T-cell (primary cell): Measurements from ENCODE around the gene SIPA1L2. TPM values are rescaled to one million over a fixed set of nuclear protein-coding genes. Genes with fewer than 3 reads are reported as not detected.

Experiments
- ATAC-seq, 4 experiments: fragments of 200-7000 bp in 3 of 4; fragments of 150-1000 bp in 1 of 4; cut with Tn5 transposase; replicated peaks in 1 of 4; 1 replicate in 3 of 4; 2 replicates in 1 of 4; pipeline ENCODE4 v1.10.0; 2021; ENCODE audit warnings: moderate library complexity in 3 of 4, mild to moderate bottlenecking in 2 of 4, moderate number of reproducible peaks in 1 of 4
- CTCF ChIA-PET, 2 donors: fragments of 300-600 bp; sonication (Branson Sonifier 250); formaldehyde crosslinking; loops; one replicate each; lab custom pipeline; 2022; ENCODE audit warnings: antibody characterized with exemption in 2 of 2; lab: Charles Lee
- POLR2A ChIA-PET, 2 donors: fragments of 300-600 bp; sonication (Branson Sonifier 250); formaldehyde crosslinking; loops; one replicate each; lab custom pipeline; 2022; ENCODE audit warnings: antibody characterized with exemption in 2 of 2; lab: Charles Lee
- DNase-seq, 35 experiments: peaks; one replicate each; pipeline versions ENCODE4 v3.0.0 to v3.0.0-alpha.2; 2013 to 2023
- H3K27ac ChIP-seq: one replicate; pipeline ENCODE4 v1.5.1; 2013; ENCODE audit warnings: low read length
- H3K27me3 ChIP-seq, 2 experiments: replicated peaks in 1 of 2; 1 replicate in 1 of 2; 2 replicates in 1 of 2; pipeline versions ENCODE4 v1.6.1 to v1.7.0; 2013; ENCODE audit warnings: low read length in 1 of 2, mixed read lengths in 1 of 2; ENCODE audit not compliant: control insufficient read depth in 2 of 2, insufficient read depth in 2 of 2; ENCODE audit errors: extremely low read depth in 1 of 2
- H3K36me3 ChIP-seq, 2 donors: 1 replicate in 1 of 2; 2 replicates in 1 of 2; pipeline versions ENCODE4 v1.6.1 to v1.7.0; 2013; ENCODE audit warnings: low read length in 1 of 2; ENCODE audit not compliant: control insufficient read depth in 2 of 2, insufficient read depth in 1 of 2; ENCODE audit errors: extremely low read depth in 1 of 2
- H3K4me1 ChIP-seq, 2 experiments: 1 replicate in 1 of 2; 2 replicates in 1 of 2; pipeline versions ENCODE4 v1.6.1 to v1.7.0; 2013; ENCODE audit warnings: low read length in 2 of 2, mixed read lengths in 1 of 2; ENCODE audit not compliant: insufficient read depth in 2 of 2, control insufficient read depth in 1 of 2; ENCODE audit errors: extremely low read depth in 1 of 2
- H3K4me3 ChIP-seq, 2 donors: 1 replicate in 1 of 2; 2 replicates in 1 of 2; pipeline versions ENCODE4 v1.5.1 to v1.7.0; 2013; ENCODE audit warnings: mild to moderate bottlenecking in 2 of 2, low read length in 1 of 2, moderate library complexity in 1 of 2; ENCODE audit not compliant: control insufficient read depth in 1 of 2; ENCODE audit errors: extremely low read depth in 1 of 2
- H3K9me3 ChIP-seq: 2 replicates; pipeline ENCODE4 v1.7.0; 2013
- H3K27ac Mint-ChIP-seq, 2 donors: one replicate each; pipeline ENCODE4 v1.8.0; 2020 to 2021; ENCODE audit warnings: mild to moderate bottlenecking in 2 of 2, mixed read lengths in 2 of 2
- H3K27me3 Mint-ChIP-seq, 2 donors: one replicate each; pipeline ENCODE4 v1.8.0; 2021 to 2022; ENCODE audit warnings: mixed read lengths in 2 of 2
- H3K36me3 Mint-ChIP-seq: one replicate; pipeline ENCODE4 v1.8.0; 2021; ENCODE audit warnings: mixed read lengths
- H3K4me1 Mint-ChIP-seq, 3 donors: one replicate each; pipeline ENCODE4 v1.8.0; 2020 to 2022; ENCODE audit warnings: mixed read lengths in 3 of 3, mild to moderate bottlenecking in 1 of 3
- H3K4me3 Mint-ChIP-seq, 3 donors: one replicate each; pipeline ENCODE4 v1.8.0; 2020 to 2022; ENCODE audit warnings: mild to moderate bottlenecking in 3 of 3, mixed read lengths in 3 of 3, moderate library complexity in 3 of 3
- H3K9me3 Mint-ChIP-seq, 3 donors: one replicate each; pipeline ENCODE4 v1.8.0; 2020 to 2022; ENCODE audit warnings: mixed read lengths in 3 of 3
- WGBS: methylation state at CpG from one replicate; pipeline ENCODE4 v1.1.5; 2013; ENCODE audit warnings: missing lambda C conversion rate; ENCODE audit not compliant: insufficient coverage; 5-methylcytosine and 5-hydroxymethylcytosine counted together
- total RNA-seq, 35 experiments: library from RNA in 6 of 35; stranded (reverse) in 6 of 35; fragments of 120-200 nt in 1 of 35; gene quantifications; one replicate each; pipeline versions ENCODE4 v1.2.1 to v1.2.4 and lab custom pipeline; 2013 to 2026

Gene SIPA1L2
- total RNA-seq, 5 donors from 2014 or later (not counting 1 experiment from before 2014, with no cell fraction given) = 0.70 to 3.3 (median 1.2) TPM

- Histone ChIP-seq H3K27ac (no peak overlapping the region), H3K36me3 (no peaks in the 10 kb centered on the region), H3K9me3 (no peaks in the 10 kb centered on the region), H3K27me3 (no peaks in the 10 kb centered on the region), H3K4me1 (peaks cover 3 to 21% of the 10 kb centered on the region in 2 experiments), H3K4me3 (no peak overlapping the region)
- no peak for ATAC-seq
- no peaks in the 10 kb centered on the region for H3K9me3 Mint-ChIP-seq
- H3K27ac Mint-ChIP-seq = no peak overlapping the region
- H3K4me1 Mint-ChIP-seq = peaks cover 6 to 35% (median 22%) of the 10 kb centered on the region in 3 donors
- DNase-seq = no peak
- ChIA-PET CTCF (interaction anchor here in 1 of 2 donors (0.6 to 1.8 kb wide), 3 partner anchors 20 to 813 kb away, joined by 3 to 6 read pairs (median 3); no protein-coding TSS in a partner anchor), POLR2A (no interaction called here)
- WGBS = 83% methylated on average over 1 of the region's 4 CpGs
- no peaks in the 10 kb centered on the region for H3K27me3 Mint-ChIP-seq
- no peak overlapping the region for H3K4me3 Mint-ChIP-seq
- no peaks in the 10 kb centered on the region for H3K36me3 Mint-ChIP-seq
Measured at GRCh38 chr1:232598837-232599177, 31.1 kb downstream of the SIPA1L2 start.

- Mint-ChIP-seq H3K4me1 (peaks cover 6 to 35% (median 22%) of the 10 kb centered on the region in 3 donors), H3K9me3 (no peaks in the 10 kb centered on the region), H3K36me3 (no peaks in the 10 kb centered on the region), H3K27me3 (no peaks in the 10 kb centered on the region), H3K4me3 (no peak overlapping the region), H3K27ac (peak overlapping the region in 1 of 2 donors; percentile 53)
- CTCF ChIA-PET = interaction anchor here (0.5 to 1.8 kb wide), 2 partner anchors 29 to 590 kb away, joined by 3 to 6 read pairs; no protein-coding TSS in a partner anchor
- no peak for DNase-seq
- no peak overlapping the region for H3K4me3 ChIP-seq
- H3K9me3 ChIP-seq = no peaks in the 10 kb centered on the region
- H3K36me3 ChIP-seq = no peaks in the 10 kb centered on the region
- no peak for ATAC-seq
- H3K27me3 ChIP-seq = no peaks in the 10 kb centered on the region
- POLR2A ChIA-PET = no interaction called here
- H3K4me1 ChIP-seq = peaks cover 3 to 21% of the 10 kb centered on the region in 2 experiments
- 73% methylated on average over 2 of the region's 3 CpGs for WGBS
- peak overlapping the region; percentile 20 for H3K27ac ChIP-seq
Measured at GRCh38 chr1:232598133-232598532, 31.8 kb downstream of the SIPA1L2 start.

- no peaks in the 10 kb centered on the region for H3K36me3 ChIP-seq
- ChIA-PET POLR2A (no interaction called here), CTCF (interaction anchor here (0.5 to 1.8 kb wide), 3 partner anchors 18 to 590 kb away, joined by 3 to 6 read pairs (median 4); no protein-coding TSS in a partner anchor)
- H3K4me3 ChIP-seq = no peak overlapping the region
- no peaks in the 10 kb centered on the region for H3K9me3 ChIP-seq
- peak overlapping the region in 1 of 2 donors; percentile 53 for H3K27ac Mint-ChIP-seq
- H3K4me3 Mint-ChIP-seq = no peak overlapping the region
- peaks cover 6 to 35% (median 22%) of the 10 kb centered on the region in 3 donors for H3K4me1 Mint-ChIP-seq
- DNase-seq (no peak), ATAC-seq (no peak)
- H3K27ac ChIP-seq = peak overlapping the region; percentile 20
- no peaks in the 10 kb centered on the region for H3K27me3 Mint-ChIP-seq
- no peaks in the 10 kb centered on the region for H3K9me3 Mint-ChIP-seq
- WGBS = 73% methylated on average over 2 of the region's 2 CpGs
- H3K36me3 Mint-ChIP-seq = no peaks in the 10 kb centered on the region
- H3K4me1 ChIP-seq = peaks cover 3 to 21% of the 10 kb centered on the region in 2 experiments
- H3K27me3 ChIP-seq = no peaks in the 10 kb centered on the region
Measured at GRCh38 chr1:232597721-232598120, 32.2 kb downstream of the SIPA1L2 start.

- POLR2A ChIA-PET = no interaction called here
- DNase-seq = no peak
- Histone ChIP-seq H3K4me3 (no peak overlapping the region), H3K4me1 (peaks cover 3 to 21% of the 10 kb centered on the region in 2 experiments), H3K27ac (peak overlapping the region; percentile 37), H3K36me3 (no peaks in the 10 kb centered on the region), H3K9me3 (no peaks in the 10 kb centered on the region), H3K27me3 (no peaks in the 10 kb centered on the region)
- Mint-ChIP-seq H3K4me1 (peaks cover 6 to 35% (median 22%) of the 10 kb centered on the region in 3 donors), H3K27ac (peak overlapping the region; percentile 71 to 81), H3K27me3 (no peaks in the 10 kb centered on the region), H3K36me3 (no peaks in the 10 kb centered on the region), H3K4me3 (peak overlapping the region in 1 of 3 donors; percentile 39), H3K9me3 (no peaks in the 10 kb centered on the region)
- 63% methylated on average over 6 of the region's 8 CpGs for WGBS
- CTCF ChIA-PET = interaction anchor here in 1 of 2 donors (0.6 to 1.7 kb wide), 3 partner anchors 11 to 31 kb away, joined by 3 to 5 read pairs (median 4); no protein-coding TSS in a partner anchor
- no peak for ATAC-seq
Measured at GRCh38 chr1:232596666-232597303, 33.1 kb downstream of the SIPA1L2 start.

DNA sequence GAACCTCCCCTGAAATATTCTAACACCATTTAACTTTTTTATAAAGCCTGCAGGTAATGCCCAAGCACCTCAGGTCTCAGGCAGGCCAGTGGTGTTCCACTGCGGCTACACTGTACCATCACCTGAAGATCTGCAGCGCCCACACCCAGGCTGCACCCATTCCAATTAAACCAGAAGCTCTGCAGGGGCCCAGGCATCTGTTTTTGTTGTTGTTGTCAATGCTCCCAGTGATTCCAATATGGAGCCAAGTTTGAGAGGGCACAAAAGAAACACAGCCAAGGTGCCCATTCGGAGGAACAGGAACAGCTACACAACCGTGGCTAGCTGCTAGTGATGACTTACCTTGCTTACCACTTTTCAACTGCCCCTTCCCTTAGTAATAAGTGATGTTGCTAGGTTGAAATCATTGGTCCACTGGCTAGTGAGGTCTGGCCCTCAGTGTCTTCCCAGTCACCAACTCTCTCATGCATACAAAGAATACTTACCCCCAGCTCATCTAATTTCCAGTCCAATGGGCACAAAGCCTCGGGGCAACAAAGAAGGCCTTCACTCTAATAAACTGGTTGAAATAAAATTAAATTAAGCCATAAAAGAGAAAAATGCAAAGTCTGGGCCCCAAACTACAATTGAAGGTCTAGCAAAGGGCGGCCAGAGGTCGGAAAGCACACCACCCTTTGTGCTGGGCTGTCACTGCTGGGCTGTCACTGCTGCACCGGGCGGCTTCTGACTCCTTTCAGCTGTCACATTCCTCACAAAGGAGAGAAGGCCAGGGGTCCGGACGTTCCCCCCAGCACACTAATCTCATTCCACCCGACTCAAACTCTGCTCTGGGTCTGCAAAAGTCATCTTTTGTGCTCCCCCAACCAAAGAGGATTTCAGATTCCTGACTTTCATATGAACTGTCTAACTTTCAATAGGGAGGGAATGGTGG, 34.9 kb downstream of the SIPA1L2 start:
- ATAC-seq (no peak), DNase-seq (no peak)
- Histone ChIP-seq H3K36me3 (no peaks in the 10 kb centered on the region), H3K4me1 (peaks cover 0 to 15% of the 10 kb centered on the region in 2 experiments), H3K27ac (no peak overlapping the region), H3K4me3 (no peak overlapping the region), H3K27me3 (no peaks in the 10 kb centered on the region), H3K9me3 (no peaks in the 10 kb centered on the region)
- H3K36me3 Mint-ChIP-seq = no peaks in the 10 kb centered on the region
- 100% methylated on average over 4 of the region's 12 CpGs for WGBS
- CTCF ChIA-PET = interaction anchor here (0.6 to 1.7 kb wide), 4 partner anchors 33 to 1501 kb away, joined by 3 to 6 read pairs (median 4); no protein-coding TSS in a partner anchor
- H3K4me3 Mint-ChIP-seq = no peak overlapping the region
- H3K27me3 Mint-ChIP-seq = no peaks in the 10 kb centered on the region
- POLR2A ChIA-PET = no interaction called here
- H3K9me3 Mint-ChIP-seq = no peaks in the 10 kb centered on the region
- H3K4me1 Mint-ChIP-seq = peaks cover 14 to 35% (median 21%) of the 10 kb centered on the region in 3 donors
- no peak overlapping the region for H3K27ac Mint-ChIP-seq
